Measurements from ENCODE around the gene GUCD1.

The GUCD1 gene

DNA sequence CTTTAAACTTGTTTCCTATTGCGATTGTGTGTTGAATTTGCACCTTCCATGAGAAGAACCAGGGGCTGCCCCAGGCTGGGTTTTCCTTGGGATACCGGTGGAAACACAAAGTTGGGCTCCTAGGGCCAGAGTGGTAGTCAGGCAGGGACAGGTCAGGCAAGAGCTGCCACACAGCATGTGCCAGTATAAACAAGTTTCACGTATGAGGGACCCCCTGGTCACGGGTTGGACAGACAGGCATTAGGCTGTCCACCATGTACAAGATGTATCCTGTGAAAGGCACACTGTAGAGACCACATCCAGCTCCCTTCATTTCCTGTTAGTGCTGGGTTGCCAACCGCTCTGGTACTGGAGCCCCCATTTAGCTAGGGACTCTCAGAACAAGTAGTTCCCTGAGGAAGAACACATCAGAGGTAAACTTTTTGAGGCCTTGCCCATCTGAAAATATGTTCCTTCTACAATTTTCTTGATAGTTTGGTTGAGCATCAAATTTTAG, 51.0 kb downstream of the GUCD1 start:
- DNase-seq (ENCODE audit: low spot score): no peak

- no peak for DNase-seq (ENCODE audit: low spot score)
Observed at GRCh38 chr22:24503137-24503842, 51.6 kb downstream of the GUCD1 start.

DNA sequence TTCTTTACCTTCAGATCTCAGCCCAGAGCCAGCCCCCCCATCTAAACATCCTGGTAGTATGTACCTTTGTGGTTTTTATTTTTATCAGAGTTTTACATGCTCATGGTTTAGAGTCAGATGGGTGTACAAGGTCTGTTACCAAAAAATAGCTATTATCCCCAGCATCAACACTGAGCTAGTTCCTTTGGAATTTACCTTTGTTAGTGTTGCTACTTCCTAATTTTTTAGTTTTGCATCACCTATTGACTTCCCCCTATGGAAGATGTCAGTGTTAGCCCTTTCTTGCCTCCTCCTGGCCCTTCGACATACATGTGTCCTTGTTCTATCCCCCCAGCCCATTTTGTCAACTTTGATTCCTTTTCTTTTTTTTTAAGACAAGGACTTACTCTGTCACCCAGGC, 52.4 kb downstream of the GUCD1 start:
- DNase-seq (ENCODE audit: low spot score): no peak

GRCh38 chr22:24502034-24502433, 52.9 kb downstream of the GUCD1 start:
- DNase-seq (ENCODE audit: low spot score): no peak

DNA sequence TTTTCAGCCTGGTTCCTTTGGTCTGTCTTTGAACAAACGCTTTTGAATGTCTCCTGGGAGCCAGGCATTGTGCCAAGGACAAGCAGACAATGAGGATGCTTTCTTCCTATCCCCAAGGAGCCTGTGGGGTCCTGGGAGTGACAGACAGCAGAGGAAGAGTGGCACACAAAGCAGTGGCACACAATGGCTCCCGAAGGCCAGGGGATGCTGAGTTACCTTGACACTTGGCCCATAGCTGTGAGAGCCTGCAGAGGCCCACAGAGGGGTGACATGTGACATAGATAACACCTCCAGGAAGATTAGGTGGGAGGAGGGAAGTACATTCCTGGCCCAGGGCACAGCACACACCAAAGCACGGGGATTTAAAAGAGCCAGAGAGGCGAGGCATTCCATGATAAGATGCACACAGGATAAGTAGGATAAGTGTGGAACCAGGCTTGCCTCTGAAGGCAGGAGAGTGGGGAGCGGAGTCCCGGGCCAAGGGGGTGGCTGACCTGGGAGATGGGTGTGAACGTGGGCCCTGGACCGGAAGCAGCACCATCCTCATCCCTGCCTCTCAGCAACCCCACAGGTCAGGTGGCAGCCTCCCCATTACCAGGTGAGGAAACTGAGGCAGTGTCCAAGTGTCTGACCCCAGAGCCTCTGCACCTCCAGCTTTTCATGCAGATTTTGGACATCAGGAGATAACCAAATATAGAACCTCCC, 53.5 kb downstream of the GUCD1 start:
- no peak for DNase-seq (ENCODE audit: low spot score)

DNA sequence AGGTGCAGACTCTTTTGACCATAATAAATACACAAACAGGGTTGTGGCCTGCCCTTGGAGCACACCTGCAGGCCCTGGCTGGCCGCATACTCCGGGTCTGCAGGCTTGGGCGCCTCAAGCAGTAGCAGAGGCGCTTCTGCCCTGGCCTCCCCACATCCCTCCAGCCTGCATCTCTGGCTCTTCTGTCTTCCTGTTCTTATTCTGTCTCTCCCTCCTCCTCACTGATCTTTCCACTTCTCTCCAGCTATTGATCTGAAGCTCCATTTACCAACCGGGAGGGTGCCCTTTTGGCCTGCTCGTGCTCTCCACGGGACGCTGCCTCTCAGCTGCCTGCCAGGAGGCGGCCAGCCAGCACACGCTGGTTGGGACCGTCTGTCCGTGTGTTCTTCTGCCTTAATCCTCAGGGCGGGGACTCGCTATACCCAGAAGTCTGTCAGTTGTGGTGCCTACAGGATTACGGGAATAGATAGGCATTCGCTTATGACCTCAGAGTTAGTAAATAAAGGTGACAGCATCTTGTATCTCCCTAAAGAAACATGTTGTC, 54.6 kb downstream of the GUCD1 start:
- DNase-seq (ENCODE audit: low spot score): no peak

DNA sequence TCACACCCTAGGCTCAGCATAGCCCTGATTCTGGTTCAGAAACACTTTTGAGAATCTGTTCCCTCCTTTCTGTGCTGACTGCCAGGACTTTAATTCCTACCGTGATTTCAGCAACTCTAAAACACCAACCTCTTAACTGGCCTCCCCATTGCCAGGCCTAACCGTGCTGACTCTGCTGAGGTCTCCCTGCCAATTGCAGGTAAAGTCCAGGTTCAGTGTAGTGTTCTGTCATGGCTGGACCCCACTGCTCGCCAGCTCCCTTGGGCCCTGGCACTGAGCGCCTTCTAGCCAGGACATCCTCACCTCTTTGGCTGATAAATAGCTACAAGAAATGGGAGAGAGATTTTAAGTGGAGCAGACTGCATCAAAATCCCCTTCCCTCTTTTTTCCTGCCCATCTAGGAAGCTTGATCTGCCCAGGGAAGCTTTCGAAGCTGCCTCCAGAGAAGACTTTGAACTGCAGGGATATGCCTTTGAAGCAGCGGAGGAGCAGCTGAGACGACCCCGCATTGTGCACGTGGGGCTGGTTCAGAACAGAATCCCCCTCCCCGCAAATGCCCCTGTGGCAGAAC, 55.1 kb downstream of the GUCD1 start:
- DNase-seq (ENCODE audit: low spot score): no peak

DNA sequence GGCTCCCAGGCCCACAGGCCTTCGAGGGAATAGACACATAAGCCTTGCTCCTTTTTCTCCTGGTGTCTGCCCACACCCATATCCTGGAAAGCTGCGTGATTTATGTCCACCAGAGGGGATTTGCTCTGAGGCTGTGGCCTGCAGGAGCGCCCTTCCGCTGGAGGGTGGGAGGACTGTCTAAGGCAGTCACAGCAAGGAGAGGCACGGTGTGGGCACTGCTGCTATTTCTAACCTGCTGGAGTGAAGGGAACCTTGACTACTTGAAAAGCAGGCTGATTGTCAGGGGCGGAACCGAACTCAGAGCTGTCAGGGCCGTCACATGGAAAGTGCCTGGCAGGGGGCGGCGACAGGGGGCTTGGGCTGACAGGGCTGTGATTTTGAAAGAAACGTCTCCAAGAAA, 56.1 kb downstream of the GUCD1 start:
- no peak for DNase-seq (ENCODE audit: low spot score)

GRCh38 chr22:24497841-24498258, 57.1 kb downstream of the GUCD1 start:
- DNase-seq (ENCODE audit: low spot score): no peak

DNA sequence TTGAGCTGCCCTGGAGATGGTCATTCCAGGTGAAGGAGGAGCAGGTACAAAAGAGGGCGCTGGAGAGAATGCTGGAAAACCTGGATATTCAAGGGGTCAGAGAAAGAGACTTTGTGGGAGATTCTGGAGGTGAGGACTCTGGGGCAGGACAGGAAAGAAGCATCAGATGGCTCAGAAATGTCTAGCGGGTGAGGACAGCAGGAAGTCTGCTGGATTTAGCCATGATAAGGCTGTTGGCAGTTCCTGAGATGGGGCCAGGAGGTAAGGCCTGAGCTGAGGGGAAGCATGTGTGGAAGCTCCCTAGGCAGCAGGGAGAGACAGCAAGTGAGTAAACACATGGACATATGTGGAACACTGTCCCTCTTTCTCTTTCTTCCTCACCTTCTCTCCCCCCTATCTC, 58.3 kb downstream of the GUCD1 start:
- no peak for DNase-seq (ENCODE audit: low spot score)

DNA sequence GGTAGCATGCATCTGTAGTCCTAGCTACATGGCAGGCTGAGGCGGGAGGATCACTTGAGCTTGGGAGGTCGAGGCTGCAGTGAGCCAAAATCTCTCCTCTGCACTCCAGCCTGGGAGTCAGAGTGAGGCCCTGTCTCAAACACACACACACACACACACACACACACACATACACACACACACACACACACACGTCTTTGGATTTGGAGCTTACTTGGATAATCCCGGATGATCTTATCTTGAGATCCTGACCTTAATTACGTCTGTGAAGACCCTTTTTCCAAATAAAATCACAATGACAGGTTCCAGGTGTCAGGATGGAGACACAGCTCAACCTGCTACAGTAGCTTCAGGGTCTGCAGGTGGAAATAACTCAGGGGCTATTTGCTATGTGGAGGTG, 58.7 kb downstream of the GUCD1 start:
- no peak for DNase-seq (ENCODE audit: low spot score)

DNA sequence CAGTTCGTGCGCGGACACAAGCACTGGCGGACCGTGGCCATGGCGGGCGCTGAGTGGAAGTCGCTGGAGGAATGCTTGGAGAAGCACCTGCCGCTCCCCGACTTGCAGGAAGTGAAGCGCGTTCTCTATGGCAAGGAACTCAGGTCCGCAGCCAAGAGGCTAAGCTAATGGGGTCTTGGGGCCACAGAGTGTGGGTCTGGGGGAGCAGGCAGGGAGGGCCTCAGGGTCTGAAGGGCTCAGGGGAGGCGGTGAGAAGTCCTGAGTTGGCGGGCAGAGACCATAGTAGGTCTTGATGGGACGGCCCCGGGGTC, 59.6 kb downstream of the GUCD1 start:
- no peak for DNase-seq (ENCODE audit: low spot score)

GRCh38 chr22:24494528-24495364, 60.2 kb downstream of the GUCD1 start, which contains the start of gene UPB1:
Gene UPB1 (plus strand): TSS chr22:24495332. CDS start chr22:24495404, 72 bp downstream.
- no peak for DNase-seq (ENCODE audit: low spot score)

- no peak for DNase-seq (ENCODE audit: low spot score)
Observed at GRCh38 chr22:24494167-24494527, 60.8 kb downstream of the GUCD1 start.

DNA sequence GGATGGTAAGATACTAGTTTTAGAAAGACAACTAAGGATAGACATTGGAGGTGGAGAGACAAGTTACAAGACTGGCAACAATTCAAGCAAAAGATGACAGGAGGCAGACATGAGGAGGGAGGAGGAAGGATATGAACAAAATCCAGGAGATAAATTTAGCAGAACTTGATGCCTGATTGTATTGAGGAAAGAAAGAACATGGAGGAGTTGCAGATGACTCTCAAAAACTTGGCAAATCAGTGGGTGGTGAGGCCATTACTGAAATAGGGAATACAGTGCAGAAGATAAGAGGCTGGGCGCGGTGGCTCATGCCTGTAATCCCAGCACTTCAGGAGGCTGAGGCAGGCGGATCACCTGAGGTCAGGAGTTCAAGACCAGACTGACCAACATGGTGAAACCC, 62.5 kb downstream of the GUCD1 start:
- DNase-seq (ENCODE audit: low spot score): no peak

All from left forelimb (tissue), 1 donor.